ENCODE data around the gene RELN. TPM values are rescaled to one million over a fixed set of nuclear protein-coding genes. Genes with fewer than 3 reads are reported as not detected.

Gene RELN
- total and polyA plus RNA-seq, 3 donors from 2014 or later = 3.8 to 5.8 (median 5.2) TPM

- 53 to 86% methylated on average over 2 of the region's 2 CpGs for WGBS, 2 donors
- DNase-seq = peak; percentile 27
- Histone ChIP-seq H3K4me3 (no peak overlapping the region), H3K9me3 (no peaks in the 10 kb centered on the region), H3K36me3 (ENCODE audit: low read depth, missing control alignments) (no peaks in the 10 kb centered on the region), H3K4me1 (no peaks in the 10 kb centered on the region), H3K27ac (no peak overlapping the region), H3K27me3 (no peaks in the 10 kb centered on the region)
- TF ChIP-seq POLR2A (IDR thresholded peaks at IDR 0.05) (no peak), CTCF (IDR thresholded peaks at IDR 0.05) (no peak)
- intact Hi-C loops (cut with DNase I; ENCODE audit: low total_unique reads) = no loop called here
Observed at GRCh38 chr7:103936558-103936957, 52.9 kb downstream of the RELN start.

GRCh38 chr7:103934508-103934907 is 55.0 kb downstream of the RELN start:
- TF ChIP-seq POLR2A (IDR thresholded peaks at IDR 0.05) (no peak), CTCF (IDR thresholded peaks at IDR 0.05) (no peak)
- intact Hi-C loops (cut with DNase I; ENCODE audit: low total_unique reads) = no loop called here
- no peak overlapping the region for H3K4me3 ChIP-seq
- DNase-seq = peak; percentile 15
- no peaks in the 10 kb centered on the region for H3K4me1 ChIP-seq
- 0% methylated on average over 1 of the region's 1 CpG for WGBS, 2 donors
- H3K27me3 ChIP-seq = no peaks in the 10 kb centered on the region
- H3K27ac ChIP-seq = no peak overlapping the region
- H3K9me3 ChIP-seq = no peaks in the 10 kb centered on the region
- no peaks in the 10 kb centered on the region for H3K36me3 ChIP-seq (ENCODE audit: low read depth, missing control alignments)

- intact Hi-C loops (cut with DNase I; ENCODE audit: low total_unique reads) = no loop called here
- Histone ChIP-seq H3K27ac (no peak overlapping the region), H3K27me3 (no peaks in the 10 kb centered on the region), H3K4me3 (no peak overlapping the region), H3K4me1 (no peaks in the 10 kb centered on the region), H3K36me3 (ENCODE audit: low read depth, missing control alignments) (no peaks in the 10 kb centered on the region), H3K9me3 (no peaks in the 10 kb centered on the region)
- TF ChIP-seq POLR2A (IDR thresholded peaks at IDR 0.05) (no peak), CTCF (IDR thresholded peaks at IDR 0.05) (no peak)
- 34 to 52% methylated on average over 2 of the region's 2 CpGs for WGBS, 2 donors
- no peak for DNase-seq
Observed at GRCh38 chr7:103932389-103932788, 57.1 kb downstream of the RELN start.

GRCh38 chr7:103929901-103930311 is 59.6 kb downstream of the RELN start:
- H3K9me3 ChIP-seq = no peaks in the 10 kb centered on the region
- H3K36me3 ChIP-seq (ENCODE audit: low read depth, missing control alignments) = no peaks in the 10 kb centered on the region
- H3K27me3 ChIP-seq = no peaks in the 10 kb centered on the region
- H3K27ac ChIP-seq = no peak overlapping the region
- TF ChIP-seq POLR2A (IDR thresholded peaks at IDR 0.05) = no peak
- no peak for TF ChIP-seq CTCF (IDR thresholded peaks at IDR 0.05)
- H3K4me3 ChIP-seq = no peak overlapping the region
- H3K4me1 ChIP-seq = no peaks in the 10 kb centered on the region
- intact Hi-C loops (cut with DNase I; ENCODE audit: low total_unique reads) = no loop called here
- 69 to 84% methylated on average over 1 of the region's 1 CpG for WGBS, 2 donors
- DNase-seq = no peak

GRCh38 chr7:103928581-103928980 is 60.9 kb downstream of the RELN start:
- no peak for DNase-seq
- 64 to 71% methylated on average over 1 of the region's 1 CpG for WGBS, 2 donors
- TF ChIP-seq POLR2A (IDR thresholded peaks at IDR 0.05) = no peak
- TF ChIP-seq CTCF (IDR thresholded peaks at IDR 0.05) = no peak

More at GRCh38 chr7:103928581-103928980, 60.9 kb downstream of the RELN start:
- Histone ChIP-seq H3K27ac (no peak overlapping the region), H3K36me3 (ENCODE audit: low read depth, missing control alignments) (no peaks in the 10 kb centered on the region), H3K9me3 (no peaks in the 10 kb centered on the region), H3K4me3 (no peak overlapping the region), H3K4me1 (no peaks in the 10 kb centered on the region), H3K27me3 (no peaks in the 10 kb centered on the region)
- intact Hi-C loops (cut with DNase I; ENCODE audit: low total_unique reads) = no loop called here

Data from testis (tissue), 3 donors.